ENCODE measurements around the gene ARSA. TPM values are rescaled to one million over a fixed set of nuclear protein-coding genes. Genes with fewer than 3 reads are reported as not detected.

ARSA gene
- total RNA-seq, 4 donors from 2014 or later = 81.2 to 253 (median 99.1) TPM

DNA sequence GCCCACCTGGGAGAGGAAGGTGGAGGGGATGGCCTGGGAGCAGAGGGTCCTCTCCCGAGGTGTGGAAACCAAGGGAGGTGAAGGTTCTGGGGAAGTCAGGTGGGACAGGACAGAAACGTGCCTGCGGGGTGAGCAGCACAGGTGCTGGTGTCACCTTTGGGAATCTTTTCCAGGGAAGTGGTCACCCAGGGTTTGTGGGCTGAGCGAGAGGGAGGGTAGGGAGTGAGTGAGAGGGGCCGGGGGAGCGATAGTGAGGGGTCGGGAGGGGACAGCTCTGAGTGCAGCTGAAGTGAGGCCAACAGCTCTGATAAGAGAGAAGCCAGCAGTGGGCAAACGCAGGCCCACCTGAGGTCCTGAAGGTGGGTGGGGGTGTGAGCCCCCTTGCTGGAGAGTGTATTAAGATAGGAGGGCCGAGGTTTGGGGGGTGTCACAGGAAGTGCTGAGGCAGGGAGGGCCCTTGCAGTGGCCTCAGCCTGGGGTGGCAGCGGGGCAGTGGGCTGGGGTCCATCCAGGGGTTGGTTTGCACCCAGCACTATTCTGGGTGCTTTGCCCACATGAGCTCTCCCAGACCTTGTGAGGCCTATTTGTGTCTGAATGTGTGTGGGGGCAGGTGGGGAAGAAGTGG lies 43.1 kb upstream of the ARSA start:
- intact Hi-C loops (cut with DNase I; ENCODE audit: low total_unique reads) (no loop called here), in situ Hi-C loops (cut with MboI; ENCODE audit: low pct_ligation_motif_present in 1 of 4, low pct_unique_long_range_greater_than_20kb in 1 of 4, low sequenced_read_pairs in 3 of 4) (no loop called here)
- 57 to 61% methylated on average over 5 to 10 of the region's 10 CpGs for WGBS, 2 donors (ENCODE audit: low coverage in 1 of 2)
- Histone ChIP-seq H3K9me3 (no peaks in the 10 kb centered on the region), H3K4me3 (no peak overlapping the region), H3K4me1 (peaks cover 4 to 12% (median 8%) of the 10 kb centered on the region in 4 donors), H3K36me3 (no peaks in the 10 kb centered on the region), H3K27ac (peak overlapping the region in 3 of 4 donors; percentile 4 to 37 (median 29)), H3K27me3 (peaks cover 72% of the 10 kb centered on the region)
- DNase-seq = no peak
- TF ChIP-seq POLR2A (IDR thresholded peaks at IDR 0.05) = no peak
- no peak for TF ChIP-seq POLR2AphosphoS5 (IDR thresholded peaks at IDR 0.05)
- no peak for TF ChIP-seq EP300 (IDR thresholded peaks at IDR 0.05; ENCODE audit: low read depth)
- TF ChIP-seq, protein P1, sequence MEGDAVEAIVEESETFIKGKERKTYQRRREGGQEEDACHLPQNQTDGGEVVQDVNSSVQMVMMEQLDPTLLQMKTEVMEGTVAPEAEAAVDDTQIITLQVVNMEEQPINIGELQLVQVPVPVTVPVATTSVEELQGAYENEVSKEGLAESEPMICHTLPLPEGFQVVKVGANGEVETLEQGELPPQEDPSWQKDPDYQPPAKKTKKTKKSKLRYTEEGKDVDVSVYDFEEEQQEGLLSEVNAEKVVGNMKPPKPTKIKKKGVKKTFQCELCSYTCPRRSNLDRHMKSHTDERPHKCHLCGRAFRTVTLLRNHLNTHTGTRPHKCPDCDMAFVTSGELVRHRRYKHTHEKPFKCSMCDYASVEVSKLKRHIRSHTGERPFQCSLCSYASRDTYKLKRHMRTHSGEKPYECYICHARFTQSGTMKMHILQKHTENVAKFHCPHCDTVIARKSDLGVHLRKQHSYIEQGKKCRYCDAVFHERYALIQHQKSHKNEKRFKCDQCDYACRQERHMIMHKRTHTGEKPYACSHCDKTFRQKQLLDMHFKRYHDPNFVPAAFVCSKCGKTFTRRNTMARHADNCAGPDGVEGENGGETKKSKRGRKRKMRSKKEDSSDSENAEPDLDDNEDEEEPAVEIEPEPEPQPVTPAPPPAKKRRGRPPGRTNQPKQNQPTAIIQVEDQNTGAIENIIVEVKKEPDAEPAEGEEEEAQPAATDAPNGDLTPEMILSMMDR (IDR thresholded peaks at IDR 0.05) = no peak

DNA sequence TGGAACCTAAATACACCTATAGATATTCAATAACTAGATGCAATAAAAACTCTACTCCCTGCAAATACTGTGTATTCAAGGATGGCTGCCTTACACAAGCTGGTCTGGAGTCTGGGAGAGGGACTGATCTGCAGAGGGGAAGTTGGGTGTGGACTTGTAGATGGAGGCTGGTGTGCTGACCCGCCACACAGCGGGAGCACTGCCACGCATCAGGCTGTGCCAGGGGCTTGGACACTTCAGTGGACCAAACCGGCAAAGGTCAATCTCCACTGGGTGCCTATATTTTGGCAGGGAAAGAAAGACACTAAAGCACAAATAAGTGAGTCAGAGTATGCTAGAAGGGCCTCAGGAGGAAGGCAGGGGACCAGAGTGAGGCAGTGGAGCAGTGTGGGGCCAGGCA lies 42.6 kb upstream of the ARSA start:
- no peaks in the 10 kb centered on the region for H3K36me3 ChIP-seq
- TF ChIP-seq, protein P1 (IDR thresholded peaks at IDR 0.05) = no peak
- no peak for TF ChIP-seq POLR2AphosphoS5 (IDR thresholded peaks at IDR 0.05)
- TF ChIP-seq POLR2A (IDR thresholded peaks at IDR 0.05) = no peak
- no peak for TF ChIP-seq EP300 (IDR thresholded peaks at IDR 0.05; ENCODE audit: low read depth)
- 34 to 61% methylated on average over 3 to 4 of the region's 4 CpGs for WGBS, 2 donors (ENCODE audit: low coverage in 1 of 2)
- peaks cover 67% of the 10 kb centered on the region for H3K27me3 ChIP-seq
- intact Hi-C loops (cut with DNase I; ENCODE audit: low total_unique reads) (no loop called here), in situ Hi-C loops (cut with MboI; ENCODE audit: low pct_ligation_motif_present in 1 of 4, low pct_unique_long_range_greater_than_20kb in 1 of 4, low sequenced_read_pairs in 3 of 4) (no loop called here)
- H3K4me1 ChIP-seq = peaks cover 4 to 12% (median 8%) of the 10 kb centered on the region in 4 donors
- peak overlapping the region in 3 of 4 donors; percentile 4 to 37 (median 29) for H3K27ac ChIP-seq
- H3K9me3 ChIP-seq = no peaks in the 10 kb centered on the region
- no peak overlapping the region for H3K4me3 ChIP-seq
- no peak for DNase-seq

DNA sequence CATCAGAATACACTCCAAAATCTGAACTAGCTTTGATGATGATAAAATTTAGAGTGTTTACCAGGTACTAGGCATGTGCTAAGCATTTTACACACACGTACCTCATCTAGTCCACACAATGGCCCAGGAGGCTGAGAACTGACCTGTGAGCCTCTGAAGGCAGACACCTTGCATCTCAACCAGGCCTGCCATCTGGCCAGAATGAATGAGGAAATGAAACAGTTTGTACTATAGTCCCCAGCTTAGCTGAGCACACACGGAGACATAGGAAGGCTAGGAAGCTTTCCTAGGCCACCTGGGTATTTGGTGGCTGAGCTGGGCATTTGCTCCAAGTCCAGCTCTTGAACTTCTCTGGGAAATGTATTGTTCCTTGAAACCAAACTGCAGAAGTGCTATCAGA lies 37.8 kb upstream of the ARSA start:
- H3K27ac ChIP-seq = no peak overlapping the region
- H3K4me3 ChIP-seq = no peak overlapping the region
- intact Hi-C loops (cut with DNase I; ENCODE audit: low total_unique reads) = no loop called here
- no peaks in the 10 kb centered on the region for H3K9me3 ChIP-seq
- in situ Hi-C loops (cut with MboI; ENCODE audit: low pct_ligation_motif_present in 1 of 4, low pct_unique_long_range_greater_than_20kb in 1 of 4, low sequenced_read_pairs in 3 of 4) = no loop called here
- TF ChIP-seq, protein P1 (IDR thresholded peaks at IDR 0.05) = no peak
- no peak for TF ChIP-seq POLR2AphosphoS5 (IDR thresholded peaks at IDR 0.05)
- TF ChIP-seq EP300 (IDR thresholded peaks at IDR 0.05; ENCODE audit: low read depth) = no peak
- no peak for TF ChIP-seq POLR2A (IDR thresholded peaks at IDR 0.05)
- H3K27me3 ChIP-seq = peaks cover 38% of the 10 kb centered on the region
- 53 to 71% methylated on average over 1 to 2 of the region's 2 CpGs for WGBS, 2 donors (ENCODE audit: low coverage in 1 of 2)
- no peaks in the 10 kb centered on the region for H3K4me1 ChIP-seq
- no peaks in the 10 kb centered on the region for H3K36me3 ChIP-seq
- no peak for DNase-seq

DNA sequence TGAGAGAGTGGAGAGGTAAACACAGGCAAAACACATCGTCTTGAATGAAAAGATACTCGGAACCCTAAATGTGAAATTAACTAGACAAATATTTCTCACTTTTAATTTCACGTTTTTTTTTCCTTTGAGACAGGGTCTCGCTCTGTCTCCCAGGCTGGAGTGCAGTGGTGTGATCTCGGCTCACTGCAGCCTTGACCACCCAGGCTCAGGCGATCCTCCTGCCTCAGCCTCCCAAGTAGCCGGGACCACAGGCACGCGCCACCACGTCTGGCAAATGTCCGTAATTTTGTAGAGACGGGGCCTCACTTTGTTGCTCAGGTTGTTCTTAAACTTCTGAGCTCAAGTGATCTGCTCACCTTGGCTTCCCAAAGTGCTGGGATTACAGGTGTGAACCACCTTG lies 37.3 kb upstream of the ARSA start:
- H3K9me3 ChIP-seq = no peaks in the 10 kb centered on the region
- 85 to 92% methylated on average over 5 to 12 of the region's 12 CpGs for WGBS, 2 donors (ENCODE audit: low coverage in 1 of 2)
- H3K27ac ChIP-seq = no peak overlapping the region
- DNase-seq = no peak
- H3K4me3 ChIP-seq = no peak overlapping the region
- intact Hi-C loops (cut with DNase I; ENCODE audit: low total_unique reads) (no loop called here), in situ Hi-C loops (cut with MboI; ENCODE audit: low pct_ligation_motif_present in 1 of 4, low pct_unique_long_range_greater_than_20kb in 1 of 4, low sequenced_read_pairs in 3 of 4) (no loop called here)
- H3K4me1 ChIP-seq = no peaks in the 10 kb centered on the region
- no peaks in the 10 kb centered on the region for H3K36me3 ChIP-seq
- peaks cover 33% of the 10 kb centered on the region for H3K27me3 ChIP-seq
- TF ChIP-seq POLR2AphosphoS5 (IDR thresholded peaks at IDR 0.05) (no peak), POLR2A (IDR thresholded peaks at IDR 0.05) (no peak), EP300 (IDR thresholded peaks at IDR 0.05; ENCODE audit: low read depth) (no peak)
- TF ChIP-seq, protein P1 (IDR thresholded peaks at IDR 0.05) = no peak

All from transverse colon (tissue), 4 donors.